DMS114 treated with DMSO at 0.1 percent for 48 hours (cell line): ENCODE results near the gene SKA1.
"Not testable (repeated sequence)": the region's sequence is repeated elsewhere in the genome, so short reads cannot be mapped to it uniquely, and the experiment has no call there.

Experiments
- DNase-seq: peaks from one replicate; lab custom pipeline; 2025; ENCODE audit not compliant: unreplicated experiment; lab: John Stamatoyannopoulos, UW

Gene SKA1

GRCh38 chr18:50428531-50429206, 53.8 kb downstream of the SKA1 start:
- no peak for DNase-seq

DNA sequence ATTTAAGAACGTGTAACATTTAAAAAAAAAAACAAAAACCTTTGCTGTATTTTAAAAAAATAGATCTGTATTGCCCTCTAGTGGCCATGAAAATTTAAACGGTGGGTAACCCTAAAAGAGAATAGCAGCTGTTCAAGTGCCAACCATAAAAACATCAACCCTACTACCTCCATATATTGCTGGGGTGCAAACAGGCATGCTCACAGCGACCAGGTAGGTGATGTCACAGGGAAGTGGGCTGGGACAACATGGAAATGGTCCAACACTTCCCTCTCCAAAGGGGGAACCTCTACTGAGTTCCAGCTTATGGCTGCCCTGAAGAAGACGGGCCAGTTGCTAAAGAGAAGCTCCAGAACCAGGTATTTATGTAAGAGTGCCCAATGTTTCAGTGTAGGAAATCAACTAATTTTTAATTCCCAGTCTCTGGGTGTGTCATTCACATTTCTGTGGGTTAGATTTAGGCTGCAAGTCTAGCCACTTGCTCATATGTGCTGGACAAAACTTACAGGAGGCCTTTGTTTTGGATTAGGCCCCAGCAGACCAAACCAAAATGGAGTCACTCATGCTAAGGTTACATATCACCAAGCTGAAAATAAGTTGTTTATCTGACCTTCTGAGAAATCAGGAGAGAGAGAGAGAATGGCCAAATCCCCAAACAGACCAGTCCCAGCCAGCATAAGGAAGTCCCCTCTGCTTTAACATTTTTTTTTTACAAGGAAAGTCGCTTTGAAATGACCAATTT, 54.5 kb downstream of the SKA1 start:
- DNase-seq, result peak; percentile 29

- no peak for DNase-seq
Measured at GRCh38 chr18:50432915-50433314, 58.1 kb downstream of the SKA1 start.

DNA sequence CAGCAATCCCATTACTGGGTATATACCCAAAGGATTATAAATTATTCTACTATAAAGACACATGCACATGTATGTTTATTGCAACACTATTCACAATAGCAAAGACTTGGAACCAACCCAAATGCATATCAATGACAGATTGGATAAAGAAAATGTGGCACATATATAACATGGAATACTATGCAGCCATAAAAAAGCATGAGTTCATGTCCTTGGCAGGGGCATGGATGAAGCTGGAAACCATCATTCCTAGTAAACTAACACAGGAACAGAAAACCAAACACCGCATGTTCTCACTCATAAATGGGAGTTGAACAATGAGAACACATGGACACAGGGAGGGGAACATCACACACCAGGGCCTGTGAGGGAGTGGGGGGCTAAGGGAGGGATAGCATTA, 61.9 kb downstream of the SKA1 start:
- not testable (repeated sequence) for DNase-seq

- no peak for DNase-seq
Measured at GRCh38 chr18:50439460-50440015, 64.7 kb downstream of the SKA1 start.

DNA sequence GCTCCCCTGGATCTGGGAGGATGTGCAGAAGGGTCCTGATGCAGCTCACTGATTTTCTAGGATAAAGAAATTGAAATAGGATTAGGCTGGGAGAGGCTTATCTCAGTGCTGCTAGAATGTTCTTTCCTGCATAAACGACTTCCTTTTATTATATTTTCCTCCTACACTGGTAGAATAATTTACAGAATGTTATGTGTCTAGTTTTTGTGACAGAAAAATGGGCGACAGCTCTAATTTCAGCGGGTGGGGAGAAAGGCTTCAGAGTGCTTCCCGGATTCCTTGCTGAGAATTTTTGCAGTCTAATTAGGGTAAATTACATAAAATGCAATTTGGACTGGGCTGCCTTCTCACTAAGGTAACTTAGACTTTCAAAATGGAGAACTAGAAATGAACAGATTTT, 66.2 kb downstream of the SKA1 start:
- DNase-seq, result no peak

DNA sequence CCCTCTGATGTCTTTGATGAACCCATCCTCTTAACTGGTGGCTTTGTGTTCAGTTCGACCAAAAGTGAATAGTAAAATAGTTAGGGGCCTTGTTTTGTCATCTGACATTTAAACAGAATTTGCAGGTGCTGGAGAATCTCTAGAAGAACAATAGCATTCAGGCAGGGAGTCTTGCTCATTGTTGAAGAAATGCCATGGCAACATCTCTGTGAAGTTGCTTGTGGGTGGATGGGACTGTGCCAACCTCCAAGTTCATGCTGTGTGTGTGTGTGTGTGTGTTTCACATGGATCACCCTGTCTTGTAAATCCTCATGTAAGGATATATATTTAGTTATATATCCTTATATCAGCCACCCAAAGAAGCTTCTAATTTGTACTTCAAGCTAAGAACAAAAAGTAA, 66.7 kb downstream of the SKA1 start:
- DNase-seq, result no peak
